ENCODE measurements around the gene C2CD2. TPM values are rescaled to one million over a fixed set of nuclear protein-coding genes. Genes with fewer than 3 reads are reported as not detected.

C2CD2 gene
- total RNA-seq, 1 donor from 2014 or later, result 45.0 TPM

- H3K4me3 ChIP-seq, result no peak overlapping the region
- no peak overlapping the region for H3K27ac ChIP-seq
- no peaks in the 10 kb centered on the region for H3K4me1 ChIP-seq
- DNase-seq (ENCODE audit: low spot score in 2 of 2), result peak in 1 of 2 donors; percentile 41
- TF ChIP-seq CTCF (IDR thresholded peaks at IDR 0.05), result no peak
- no peaks in the 10 kb centered on the region for H3K27me3 ChIP-seq
- H3K36me3 ChIP-seq, result no peaks in the 10 kb centered on the region
- intact Hi-C loops (cut with DNase I), result no loop called here
- H3K9me3 ChIP-seq, result no peaks in the 10 kb centered on the region
Observed at GRCh38 chr21:41970751-41971653, 17.2 kb upstream of the C2CD2 start.

GRCh38 chr21:41970106-41970391, 16.2 kb upstream of the C2CD2 start:
- no peaks in the 10 kb centered on the region for H3K4me1 ChIP-seq
- H3K27me3 ChIP-seq, result no peaks in the 10 kb centered on the region
- H3K36me3 ChIP-seq, result no peaks in the 10 kb centered on the region
- no peaks in the 10 kb centered on the region for H3K9me3 ChIP-seq
- no peak for TF ChIP-seq CTCF (IDR thresholded peaks at IDR 0.05)
- H3K4me3 ChIP-seq, result no peak overlapping the region
- no peak overlapping the region for H3K27ac ChIP-seq
- intact Hi-C loops (cut with DNase I), result no loop called here
- DNase-seq (ENCODE audit: low spot score in 2 of 2), result peak in 1 of 2 donors; percentile 37

- TF ChIP-seq CTCF (IDR thresholded peaks at IDR 0.05), result no peak
- intact Hi-C loops (cut with DNase I), result no loop called here
- peak in 1 of 2 donors; percentile 38 for DNase-seq (ENCODE audit: low spot score in 2 of 2)
Observed at GRCh38 chr21:41967708-41968107, 13.9 kb upstream of the C2CD2 start.

GRCh38 chr21:41966872-41967621, 13.2 kb upstream of the C2CD2 start:
- DNase-seq (ENCODE audit: low spot score in 2 of 2), result peak in 1 of 2 donors; percentile 37
- Histone ChIP-seq H3K9me3 (no peaks in the 10 kb centered on the region), H3K4me3 (no peak overlapping the region), H3K36me3 (no peaks in the 10 kb centered on the region), H3K4me1 (no peaks in the 10 kb centered on the region), H3K27ac (no peak overlapping the region), H3K27me3 (no peaks in the 10 kb centered on the region)
- no peak for TF ChIP-seq CTCF (IDR thresholded peaks at IDR 0.05)
- intact Hi-C loops (cut with DNase I), result no loop called here

More at GRCh38 chr21:41967708-41968107, 13.9 kb upstream of the C2CD2 start:
- Histone ChIP-seq H3K27ac (no peak overlapping the region), H3K4me1 (no peaks in the 10 kb centered on the region), H3K4me3 (no peak overlapping the region), H3K9me3 (no peaks in the 10 kb centered on the region), H3K36me3 (no peaks in the 10 kb centered on the region), H3K27me3 (no peaks in the 10 kb centered on the region)

GRCh38 chr21:41966041-41966833, 12.4 kb upstream of the C2CD2 start:
- intact Hi-C loops (cut with DNase I), result no loop called here
- H3K27ac ChIP-seq, result no peak overlapping the region
- no peaks in the 10 kb centered on the region for H3K27me3 ChIP-seq
- TF ChIP-seq CTCF (IDR thresholded peaks at IDR 0.05), result no peak
- H3K4me3 ChIP-seq, result no peak overlapping the region
- DNase-seq (ENCODE audit: low spot score in 2 of 2), result peak in 1 of 2 donors; percentile 52
- no peaks in the 10 kb centered on the region for H3K9me3 ChIP-seq
- no peaks in the 10 kb centered on the region for H3K4me1 ChIP-seq
- H3K36me3 ChIP-seq, result no peaks in the 10 kb centered on the region

All from ascending aorta (tissue), 2 donors.